SK-N-SH treated with all-trans-retinoic acid at 6 μM for 48 hours (cell line): ENCODE results near the gene TMTC3.

Source experiments
- ATAC-seq: fragments of 200-7000 bp; cut with Tn5 transposase; 3 replicates; pipeline ENCODE4 v1.9.1; 2020; ENCODE audit warnings: mild to moderate bottlenecking, moderate library complexity
- ARNTL ChIP-seq: fragments of 450-650 bp; formaldehyde crosslinking; IDR thresholded peaks from 2 replicates; pipeline ENCODE4 v1.5.0; 2020; ENCODE audit warnings: low read depth, mild to moderate bottlenecking, moderate library complexity, borderline replicate concordance
- BACH2 ChIP-seq: fragments of 250-450 bp; sonication (Bioruptor Pico); IDR thresholded peaks from 2 replicates; pipeline ENCODE4 v1.9.0; 2021; ENCODE audit warnings: mild to moderate bottlenecking, borderline replicate concordance
- CSDC2 ChIP-seq: fragments of 250-450 bp; sonication (Bioruptor Pico); IDR thresholded peaks from 2 replicates; pipeline ENCODE4 v1.5.0; 2020; ENCODE audit warnings: mild to moderate bottlenecking, moderate library complexity
- ESRRG ChIP-seq: fragments of 250-450 bp; sonication (Bioruptor Pico); IDR thresholded peaks from 2 replicates; pipeline ENCODE4 v1.6.1; 2021; ENCODE audit warnings: mild to moderate bottlenecking
- GLIS3 ChIP-seq: fragments of 250-450 bp; sonication (Bioruptor Pico); IDR thresholded peaks from 2 replicates; pipeline ENCODE4 v1.5.0; 2020; ENCODE audit warnings: mild to moderate bottlenecking, moderate library complexity
- ISL1 ChIP-seq: fragments of 250-450 bp; sonication (Bioruptor Pico); IDR thresholded peaks from 2 replicates; pipeline ENCODE4 v2.1.2; 2022; ENCODE audit warnings: mild to moderate bottlenecking, moderate library complexity
- OSR1 ChIP-seq: fragments of 250-450 bp; sonication (Bioruptor Pico); IDR thresholded peaks from 2 replicates; pipeline ENCODE4 v1.8.0; 2022; ENCODE audit warnings: moderate library complexity, mild to moderate bottlenecking, inconsistent platforms
- PPARA ChIP-seq: fragments of 250-450 bp; sonication (Bioruptor Pico); IDR thresholded peaks from 2 replicates; pipeline ENCODE4 v1.5.0; 2020; ENCODE audit warnings: mild to moderate bottlenecking, borderline replicate concordance
- RARB ChIP-seq: fragments of 250-450 bp; sonication (Bioruptor Pico); IDR thresholded peaks from 2 replicates; pipeline ENCODE4 v1.8.0; 2021; ENCODE audit warnings: mild to moderate bottlenecking, moderate library complexity
- SNAI2 ChIP-seq: fragments of 250-450 bp; sonication (Bioruptor Pico); IDR thresholded peaks from 2 replicates; pipeline ENCODE4 v1.5.0; 2020; ENCODE audit warnings: mild to moderate bottlenecking, moderate library complexity
- TCF4 ChIP-seq: fragments of 250-450 bp; sonication (Bioruptor Pico); IDR thresholded peaks from 2 replicates; pipeline ENCODE4 v1.8.0; 2021; ENCODE audit warnings: mild to moderate bottlenecking, moderate library complexity, borderline replicate concordance
- TOX ChIP-seq: fragments of 250-450 bp; sonication (Bioruptor Pico); IDR thresholded peaks from 2 replicates; pipeline ENCODE4 v1.8.0; 2021; ENCODE audit warnings: mild to moderate bottlenecking, moderate library complexity, borderline replicate concordance
- ZC3H10 ChIP-seq: fragments of 250-450 bp; sonication (Bioruptor Pico); IDR thresholded peaks from 2 replicates; pipeline ENCODE4 v1.5.1; 2021; ENCODE audit warnings: mild to moderate bottlenecking, moderate library complexity
- ZFP3 ChIP-seq: fragments of 250-450 bp; sonication (Bioruptor Pico); IDR thresholded peaks from 2 replicates; pipeline ENCODE4 v1.5.0; 2020; ENCODE audit warnings: mild to moderate bottlenecking, moderate library complexity
- ZFP30 ChIP-seq: fragments of 450-650 bp; formaldehyde crosslinking; IDR thresholded peaks from 2 replicates; pipeline ENCODE4 v1.5.0; 2022; ENCODE audit warnings: mild to moderate bottlenecking, moderate library complexity
- ZNF565 ChIP-seq: fragments of 450-650 bp; formaldehyde crosslinking; conservative IDR thresholded peaks from 2 replicates; pipeline ENCODE4 v1.5.0; 2020; ENCODE audit warnings: low read depth, mild to moderate bottlenecking, moderate library complexity
- ZNF70 ChIP-seq: fragments of 450-650 bp; formaldehyde crosslinking; IDR thresholded peaks from 2 replicates; pipeline ENCODE4 v1.5.0; 2020; ENCODE audit warnings: mild to moderate bottlenecking, moderate library complexity
- ZNF8 ChIP-seq: fragments of 450-650 bp; formaldehyde crosslinking; IDR thresholded peaks from 2 replicates; pipeline ENCODE4 v1.5.0; 2020; ENCODE audit warnings: mild to moderate bottlenecking, moderate library complexity
- TF ChIP-seq, protein P1 (sequence below): fragments of 250-450 bp; sonication (Bioruptor Pico); IDR thresholded peaks from 2 replicates; pipeline ENCODE4 v1.5.1; 2021; ENCODE audit warnings: mild to moderate bottlenecking, moderate library complexity
- TF ChIP-seq, protein P2 (sequence below): fragments of 250-450 bp; sonication (Bioruptor Pico); IDR thresholded peaks from 2 replicates; pipeline ENCODE4 v1.8.0; 2021; ENCODE audit warnings: low read depth, mild to moderate bottlenecking, moderate library complexity, borderline replicate concordance
- TF ChIP-seq, protein P3 (sequence below): fragments of 250-450 bp; sonication (Bioruptor Pico); IDR thresholded peaks from 2 replicates; pipeline ENCODE4 v1.5.0; 2020; ENCODE audit warnings: mild to moderate bottlenecking, moderate library complexity
- TF ChIP-seq, protein P4 (sequence below): fragments of 250-450 bp; sonication (Bioruptor Pico); IDR thresholded peaks from 2 replicates; pipeline ENCODE4 v1.5.1; 2020; ENCODE audit warnings: low read depth, mild to moderate bottlenecking, moderate library complexity
- TF ChIP-seq, protein P5 (sequence below): fragments of 250-450 bp; sonication (Bioruptor Pico); IDR thresholded peaks from 2 replicates; pipeline ENCODE4 v1.8.0; 2020; ENCODE audit warnings: mild to moderate bottlenecking, moderate library complexity, borderline replicate concordance

Gene TMTC3

DNA sequence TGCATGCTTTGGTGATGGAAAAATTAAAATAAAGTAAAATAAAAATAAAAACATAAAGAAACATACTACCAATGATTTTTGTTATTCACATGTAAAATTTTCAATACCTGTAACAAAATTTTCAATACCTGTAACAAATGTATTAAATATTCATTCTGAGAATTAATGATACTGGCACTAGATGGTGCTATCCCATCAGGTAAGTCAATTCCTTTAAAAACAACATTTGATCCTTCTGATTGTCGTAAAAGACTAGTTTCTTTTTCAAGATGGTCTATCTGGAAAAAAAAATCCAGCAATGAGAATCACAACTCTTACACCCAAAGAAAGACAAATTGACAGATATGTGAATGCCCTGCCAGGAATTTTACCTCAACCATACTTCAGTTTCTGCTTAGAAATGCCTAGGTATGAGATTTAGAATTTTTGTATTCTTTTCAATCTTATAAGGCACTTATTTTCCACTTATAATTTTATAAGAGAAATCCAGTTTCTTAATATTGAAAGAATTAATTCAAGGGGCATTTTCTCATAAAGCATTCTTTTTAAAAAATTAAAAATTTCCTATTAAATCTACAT, 30.9 kb upstream of the TMTC3 start:
- TF ChIP-seq, protein P1, sequence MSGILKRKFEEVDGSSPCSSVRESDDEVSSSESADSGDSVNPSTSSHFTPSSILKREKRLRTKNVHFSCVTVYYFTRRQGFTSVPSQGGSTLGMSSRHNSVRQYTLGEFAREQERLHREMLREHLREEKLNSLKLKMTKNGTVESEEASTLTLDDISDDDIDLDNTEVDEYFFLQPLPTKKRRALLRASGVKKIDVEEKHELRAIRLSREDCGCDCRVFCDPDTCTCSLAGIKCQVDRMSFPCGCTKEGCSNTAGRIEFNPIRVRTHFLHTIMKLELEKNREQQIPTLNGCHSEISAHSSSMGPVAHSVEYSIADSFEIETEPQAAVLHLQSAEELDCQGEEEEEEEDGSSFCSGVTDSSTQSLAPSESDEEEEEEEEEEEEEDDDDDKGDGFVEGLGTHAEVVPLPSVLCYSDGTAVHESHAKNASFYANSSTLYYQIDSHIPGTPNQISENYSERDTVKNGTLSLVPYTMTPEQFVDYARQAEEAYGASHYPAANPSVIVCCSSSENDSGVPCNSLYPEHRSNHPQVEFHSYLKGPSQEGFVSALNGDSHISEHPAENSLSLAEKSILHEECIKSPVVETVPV (CRISPR knock-in tag): no peak
- TF ChIP-seq TCF4 (no peak), PPARA (CRISPR knock-in tag) (no peak), ZNF70 (CRISPR knock-in tag) (no peak), GLIS3 (no peak), ZC3H10 (CRISPR knock-in tag) (no peak), CSDC2 (CRISPR knock-in tag) (no peak), ZFP30 (CRISPR knock-in tag) (no peak), RARB (CRISPR knock-in tag) (no peak), OSR1 (CRISPR knock-in tag) (no peak), SNAI2 (no peak), ZNF8 (no peak), ISL1 (CRISPR knock-in tag) (no peak), ARNTL (CRISPR knock-in tag) (no peak), BACH2 (CRISPR knock-in tag) (no peak)
- TF ChIP-seq, protein P2, sequence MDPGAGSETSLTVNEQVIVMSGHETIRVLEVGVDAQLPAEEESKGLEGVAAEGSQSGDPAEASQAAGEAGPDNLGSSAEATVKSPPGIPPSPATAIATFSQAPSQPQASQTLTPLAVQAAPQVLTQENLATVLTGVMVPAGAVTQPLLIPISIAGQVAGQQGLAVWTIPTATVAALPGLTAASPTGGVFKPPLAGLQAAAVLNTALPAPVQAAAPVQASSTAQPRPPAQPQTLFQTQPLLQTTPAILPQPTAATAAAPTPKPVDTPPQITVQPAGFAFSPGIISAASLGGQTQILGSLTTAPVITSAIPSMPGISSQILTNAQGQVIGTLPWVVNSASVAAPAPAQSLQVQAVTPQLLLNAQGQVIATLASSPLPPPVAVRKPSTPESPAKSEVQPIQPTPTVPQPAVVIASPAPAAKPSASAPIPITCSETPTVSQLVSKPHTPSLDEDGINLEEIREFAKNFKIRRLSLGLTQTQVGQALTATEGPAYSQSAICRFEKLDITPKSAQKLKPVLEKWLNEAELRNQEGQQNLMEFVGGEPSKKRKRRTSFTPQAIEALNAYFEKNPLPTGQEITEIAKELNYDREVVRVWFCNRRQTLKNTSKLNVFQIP (CRISPR knock-in tag): no peak
- TF ChIP-seq, protein P3, sequence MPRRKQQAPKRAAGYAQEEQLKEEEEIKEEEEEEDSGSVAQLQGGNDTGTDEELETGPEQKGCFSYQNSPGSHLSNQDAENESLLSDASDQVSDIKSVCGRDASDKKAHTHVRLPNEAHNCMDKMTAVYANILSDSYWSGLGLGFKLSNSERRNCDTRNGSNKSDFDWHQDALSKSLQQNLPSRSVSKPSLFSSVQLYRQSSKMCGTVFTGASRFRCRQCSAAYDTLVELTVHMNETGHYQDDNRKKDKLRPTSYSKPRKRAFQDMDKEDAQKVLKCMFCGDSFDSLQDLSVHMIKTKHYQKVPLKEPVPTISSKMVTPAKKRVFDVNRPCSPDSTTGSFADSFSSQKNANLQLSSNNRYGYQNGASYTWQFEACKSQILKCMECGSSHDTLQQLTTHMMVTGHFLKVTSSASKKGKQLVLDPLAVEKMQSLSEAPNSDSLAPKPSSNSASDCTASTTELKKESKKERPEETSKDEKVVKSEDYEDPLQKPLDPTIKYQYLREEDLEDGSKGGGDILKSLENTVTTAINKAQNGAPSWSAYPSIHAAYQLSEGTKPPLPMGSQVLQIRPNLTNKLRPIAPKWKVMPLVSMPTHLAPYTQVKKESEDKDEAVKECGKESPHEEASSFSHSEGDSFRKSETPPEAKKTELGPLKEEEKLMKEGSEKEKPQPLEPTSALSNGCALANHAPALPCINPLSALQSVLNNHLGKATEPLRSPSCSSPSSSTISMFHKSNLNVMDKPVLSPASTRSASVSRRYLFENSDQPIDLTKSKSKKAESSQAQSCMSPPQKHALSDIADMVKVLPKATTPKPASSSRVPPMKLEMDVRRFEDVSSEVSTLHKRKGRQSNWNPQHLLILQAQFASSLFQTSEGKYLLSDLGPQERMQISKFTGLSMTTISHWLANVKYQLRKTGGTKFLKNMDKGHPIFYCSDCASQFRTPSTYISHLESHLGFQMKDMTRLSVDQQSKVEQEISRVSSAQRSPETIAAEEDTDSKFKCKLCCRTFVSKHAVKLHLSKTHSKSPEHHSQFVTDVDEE (CRISPR knock-in tag): no peak
- TF ChIP-seq, protein P4, sequence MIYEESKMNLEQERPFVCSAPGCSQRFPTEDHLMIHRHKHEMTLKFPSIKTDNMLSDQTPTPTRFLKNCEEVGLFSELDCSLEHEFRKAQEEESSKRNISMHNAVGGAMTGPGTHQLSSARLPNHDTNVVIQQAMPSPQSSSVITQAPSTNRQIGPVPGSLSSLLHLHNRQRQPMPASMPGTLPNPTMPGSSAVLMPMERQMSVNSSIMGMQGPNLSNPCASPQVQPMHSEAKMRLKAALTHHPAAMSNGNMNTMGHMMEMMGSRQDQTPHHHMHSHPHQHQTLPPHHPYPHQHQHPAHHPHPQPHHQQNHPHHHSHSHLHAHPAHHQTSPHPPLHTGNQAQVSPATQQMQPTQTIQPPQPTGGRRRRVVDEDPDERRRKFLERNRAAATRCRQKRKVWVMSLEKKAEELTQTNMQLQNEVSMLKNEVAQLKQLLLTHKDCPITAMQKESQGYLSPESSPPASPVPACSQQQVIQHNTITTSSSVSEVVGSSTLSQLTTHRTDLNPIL (CRISPR knock-in tag): no peak
- TF ChIP-seq, protein P5, sequence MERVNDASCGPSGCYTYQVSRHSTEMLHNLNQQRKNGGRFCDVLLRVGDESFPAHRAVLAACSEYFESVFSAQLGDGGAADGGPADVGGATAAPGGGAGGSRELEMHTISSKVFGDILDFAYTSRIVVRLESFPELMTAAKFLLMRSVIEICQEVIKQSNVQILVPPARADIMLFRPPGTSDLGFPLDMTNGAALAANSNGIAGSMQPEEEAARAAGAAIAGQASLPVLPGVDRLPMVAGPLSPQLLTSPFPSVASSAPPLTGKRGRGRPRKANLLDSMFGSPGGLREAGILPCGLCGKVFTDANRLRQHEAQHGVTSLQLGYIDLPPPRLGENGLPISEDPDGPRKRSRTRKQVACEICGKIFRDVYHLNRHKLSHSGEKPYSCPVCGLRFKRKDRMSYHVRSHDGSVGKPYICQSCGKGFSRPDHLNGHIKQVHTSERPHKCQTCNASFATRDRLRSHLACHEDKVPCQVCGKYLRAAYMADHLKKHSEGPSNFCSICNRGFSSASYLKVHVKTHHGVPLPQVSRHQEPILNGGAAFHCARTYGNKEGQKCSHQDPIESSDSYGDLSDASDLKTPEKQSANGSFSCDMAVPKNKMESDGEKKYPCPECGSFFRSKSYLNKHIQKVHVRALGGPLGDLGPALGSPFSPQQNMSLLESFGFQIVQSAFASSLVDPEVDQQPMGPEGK (CRISPR knock-in tag): no peak
- no peak for ATAC-seq

DNA sequence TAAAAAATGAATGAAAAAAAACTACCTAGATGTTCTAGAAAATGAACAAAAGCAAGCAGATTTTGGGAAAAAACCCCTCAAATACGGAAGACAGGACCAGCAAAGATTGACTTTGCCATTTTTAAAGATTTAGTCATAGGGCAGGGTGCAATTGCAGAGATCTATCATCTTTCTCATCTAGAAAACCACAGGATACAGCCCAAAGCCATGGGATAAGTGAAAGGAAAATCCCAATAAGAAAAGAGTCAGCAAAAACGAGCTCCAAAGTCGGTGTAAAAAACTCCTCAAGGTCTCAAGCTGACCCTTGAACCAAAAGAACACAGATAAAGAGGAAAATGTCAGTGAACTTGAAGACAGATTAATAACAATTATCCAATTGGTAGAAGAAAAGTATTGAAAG, 28.2 kb upstream of the TMTC3 start:
- no peak for TF ChIP-seq ZNF70 (CRISPR knock-in tag)
- TF ChIP-seq ZC3H10 (CRISPR knock-in tag): no peak
- no peak for TF ChIP-seq TCF4
- no peak for TF ChIP-seq BACH2 (CRISPR knock-in tag)
- TF ChIP-seq ZFP3 (CRISPR knock-in tag): no peak
- no peak for TF ChIP-seq ESRRG (CRISPR knock-in tag)
- TF ChIP-seq, protein P1 (CRISPR knock-in tag): no peak
- TF ChIP-seq GLIS3: no peak
- no peak for TF ChIP-seq SNAI2
- no peak for TF ChIP-seq OSR1 (CRISPR knock-in tag)
- TF ChIP-seq ARNTL (CRISPR knock-in tag): no peak
- no peak for TF ChIP-seq ZNF8
- no peak for TF ChIP-seq ZNF565 (CRISPR knock-in tag)
- TF ChIP-seq TOX (CRISPR knock-in tag): no peak
- TF ChIP-seq, all 23 proteins: peak for 0
- no peak for ATAC-seq
